AG04450 (cell line): Measurements from ENCODE around the gene ADORA2A. TPM values are rescaled to one million over a fixed set of nuclear protein-coding genes. Genes with fewer than 3 reads are reported as not detected.
"Not testable (repeated sequence)": the region's sequence is repeated elsewhere in the genome, so short reads cannot be mapped to it uniquely, and the experiment has no call there.

Source experiments
- CTCF ChIA-PET: fragments of 300-600, 350-600 bp; formaldehyde crosslinking; extraction: SDS; loops from one replicate; lab custom pipeline; 2022; ENCODE audit warnings: antibody characterized with exemption, inconsistent platforms; lab: Charles Lee
- POLR2A ChIA-PET: fragments of 350-600 bp; formaldehyde crosslinking; extraction: SDS; loops from one replicate; lab custom pipeline; 2021; ENCODE audit warnings: antibody characterized with exemption, inconsistent platforms; lab: Yijun Ruan, JAX
- DNase-seq: peaks from one replicate; pipeline ENCODE4 v3.0.0-alpha.2; 2011; ENCODE audit warnings: low read depth, low spot score
- H3K27ac ChIP-seq: one replicate; pipeline ENCODE4 v1.5.1; 2012; ENCODE audit warnings: low read depth, low read length, control low read depth
- H3K27me3 ChIP-seq: one replicate; pipeline ENCODE4 v1.6.0; 2012; ENCODE audit warnings: low read length; ENCODE audit not compliant: control insufficient read depth, insufficient read depth
- H3K4me3 ChIP-seq: 2 replicates; pipeline ENCODE4 v1.5.1; 2011; ENCODE audit warnings: mild to moderate bottlenecking, low read depth, low read length, control low read depth
- H3K9me3 ChIP-seq: 2 replicates; pipeline ENCODE4 v1.5.1; 2012; ENCODE audit warnings: low read length; ENCODE audit not compliant: control insufficient read depth, insufficient read depth
- polyA plus RNA-seq: library from polyadenylated mRNA; depleted of rRNA; stranded (reverse); fragments of >200 nt; gene quantifications from 2 replicates; pipeline ENCODE4 v1.2.3, GENCODE V29; 2011; rRNA removed
- TF ChIP-seq, protein P1 (sequence below): IDR thresholded peaks from 2 replicates; pipeline ENCODE4 v1.5.1; 2011; ENCODE audit warnings: low read depth, low read length, control low read depth, inconsistent platforms

The ADORA2A gene
- polyA plus RNA-seq, 1 experiment: 0.19 TPM

DNA sequence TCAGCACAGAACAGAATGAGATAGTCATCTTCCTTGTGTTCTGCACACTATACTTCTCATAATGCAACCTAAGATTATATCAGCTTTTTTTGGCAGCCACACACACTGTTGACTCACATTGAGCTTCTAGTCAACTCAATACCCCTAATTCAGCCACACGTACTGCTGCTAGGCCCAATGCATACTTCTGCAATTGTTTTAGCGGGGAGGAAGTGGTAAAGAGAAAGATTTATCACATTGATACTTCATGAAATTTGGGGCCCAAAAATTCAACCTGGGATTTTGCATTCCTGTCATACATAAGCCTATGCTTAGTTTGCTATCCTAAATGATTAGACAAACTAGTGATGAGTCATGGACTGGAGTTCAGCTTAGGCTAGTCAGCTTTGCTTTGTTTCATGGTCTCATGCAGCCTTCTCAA is 59.1 kb downstream of the ADORA2A start:
- Histone ChIP-seq H3K27ac (no peak overlapping the region), H3K9me3 (no peaks in the 10 kb centered on the region), H3K27me3 (no peaks in the 10 kb centered on the region), H3K4me3 (no peak overlapping the region)
- ChIA-PET POLR2A (interaction anchor here (0.6 to 1.1 kb wide), 2 partner anchors 11 to 20 kb away, joined by 3 read pairs; no protein-coding TSS in a partner anchor), CTCF (interaction anchor here (0.5 to 2.5 kb wide), 2 partner anchors 17 to 624 kb away, joined by 3 to 13 read pairs; no protein-coding TSS in a partner anchor)
- TF ChIP-seq, protein P1, sequence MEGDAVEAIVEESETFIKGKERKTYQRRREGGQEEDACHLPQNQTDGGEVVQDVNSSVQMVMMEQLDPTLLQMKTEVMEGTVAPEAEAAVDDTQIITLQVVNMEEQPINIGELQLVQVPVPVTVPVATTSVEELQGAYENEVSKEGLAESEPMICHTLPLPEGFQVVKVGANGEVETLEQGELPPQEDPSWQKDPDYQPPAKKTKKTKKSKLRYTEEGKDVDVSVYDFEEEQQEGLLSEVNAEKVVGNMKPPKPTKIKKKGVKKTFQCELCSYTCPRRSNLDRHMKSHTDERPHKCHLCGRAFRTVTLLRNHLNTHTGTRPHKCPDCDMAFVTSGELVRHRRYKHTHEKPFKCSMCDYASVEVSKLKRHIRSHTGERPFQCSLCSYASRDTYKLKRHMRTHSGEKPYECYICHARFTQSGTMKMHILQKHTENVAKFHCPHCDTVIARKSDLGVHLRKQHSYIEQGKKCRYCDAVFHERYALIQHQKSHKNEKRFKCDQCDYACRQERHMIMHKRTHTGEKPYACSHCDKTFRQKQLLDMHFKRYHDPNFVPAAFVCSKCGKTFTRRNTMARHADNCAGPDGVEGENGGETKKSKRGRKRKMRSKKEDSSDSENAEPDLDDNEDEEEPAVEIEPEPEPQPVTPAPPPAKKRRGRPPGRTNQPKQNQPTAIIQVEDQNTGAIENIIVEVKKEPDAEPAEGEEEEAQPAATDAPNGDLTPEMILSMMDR: no peak
- no peak for DNase-seq

DNA sequence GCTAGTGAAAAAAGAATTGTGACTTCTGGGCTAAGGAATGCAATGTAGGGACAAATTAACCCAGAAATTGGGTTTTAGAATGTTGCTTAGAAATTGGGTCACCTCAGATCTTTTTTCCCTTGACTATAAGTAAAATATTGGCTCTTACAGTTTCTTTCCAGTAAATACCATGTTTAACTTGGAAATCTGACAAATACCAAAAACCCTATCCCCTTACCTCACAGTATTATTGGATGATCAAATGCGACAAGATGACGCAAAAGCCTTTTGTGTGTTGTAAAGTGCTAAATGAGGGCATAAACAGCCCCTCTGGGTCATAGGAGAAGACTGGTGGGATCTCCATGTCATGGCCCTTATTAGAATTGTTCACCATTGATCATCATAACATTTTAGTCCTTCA is 61.6 kb downstream of the ADORA2A start:
- no peaks in the 10 kb centered on the region for H3K9me3 ChIP-seq
- H3K27ac ChIP-seq: no peak overlapping the region
- H3K27me3 ChIP-seq: peaks cover 8% of the 10 kb centered on the region
- DNase-seq: no peak
- ChIA-PET CTCF (no interaction called here), POLR2A (no interaction called here)
- TF ChIP-seq, protein P1: no peak
- no peak overlapping the region for H3K4me3 ChIP-seq

DNA sequence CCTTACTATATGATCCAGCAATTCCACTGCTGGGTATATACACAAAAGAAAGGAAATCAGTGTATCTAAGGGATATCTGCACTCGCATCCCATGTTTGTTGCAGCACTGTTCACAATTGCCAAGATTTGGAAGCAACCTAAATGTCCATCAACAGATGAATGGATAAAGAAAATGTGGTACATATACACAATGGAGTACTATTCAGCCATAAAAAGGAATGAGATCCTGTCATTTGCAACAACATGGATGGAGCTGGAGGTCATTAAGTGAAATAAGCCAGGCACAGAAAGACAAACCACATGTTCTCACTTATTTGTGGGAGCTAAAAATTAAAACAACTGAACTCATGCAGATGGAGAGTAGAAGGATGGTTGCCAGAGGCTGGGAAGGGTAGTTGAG is 62.0 kb downstream of the ADORA2A start:
- H3K27ac ChIP-seq, CTCF ChIA-PET, POLR2A ChIA-PET, H3K9me3 ChIP-seq, H3K4me3 ChIP-seq, DNase-seq: not testable (repeated sequence)
- peaks cover 12% of the 10 kb centered on the region for H3K27me3 ChIP-seq

Other genes with a start within 250 kb of the ADORA2A start
- 0.63 and 1.1 TPM in 2 replicates for gene SUSD2, start 246.1 kb upstream of the ADORA2A start, polyA plus RNA-seq
- gene GGT5, start 182.5 kb upstream of the ADORA2A start, polyA plus RNA-seq: 4.4 TPM in 2 replicates
- 30.5 and 36.4 TPM in 2 replicates for gene SPECC1L, start 156.8 kb upstream of the ADORA2A start, polyA plus RNA-seq
- not detected in 2 replicates for gene UPB1, start 67.7 kb downstream of the ADORA2A start, polyA plus RNA-seq
- 52.1 and 73.4 TPM in 2 replicates for gene GUCD1, start 127.5 kb downstream of the ADORA2A start, polyA plus RNA-seq
- 187 and 238 TPM in 2 replicates for gene SNRPD3, start 128.4 kb downstream of the ADORA2A start, polyA plus RNA-seq
- gene LRRC75B, start 165.5 kb downstream of the ADORA2A start, polyA plus RNA-seq: 5.2 and 7.1 TPM in 2 replicates
- 4.8 and 5.0 TPM in 2 replicates for gene GGT1, start 175.6 kb downstream of the ADORA2A start, polyA plus RNA-seq